Measurements from ENCODE around the gene KHK.
A peak's percentile ranks its signal among the peaks of the same experiment; 100 is the strongest.

Gene KHK

GRCh38 chr2:27126252-27126710, 39.7 kb downstream of the KHK start:
- DNase-seq = no peak

GRCh38 chr2:27127883-27128667, 41.5 kb downstream of the KHK start:
- DNase-seq = no peak

- DNase-seq = no peak
These were observed 42.3 kb downstream of the KHK start for GRCh38 chr2:27128668-27129571.

GRCh38 chr2:27130396-27130795, 43.8 kb downstream of the KHK start:
- DNase-seq = no peak

GRCh38 chr2:27131429-27131828, 44.9 kb downstream of the KHK start:
- no peak for DNase-seq

GRCh38 chr2:27133195-27133875, 46.8 kb downstream of the KHK start:
- peak in 1 of 58 donors; percentile 15 for DNase-seq

- peak; percentile 75 to 97 (median 93) for DNase-seq
These were observed 47.6 kb downstream of the KHK start, which contains the start of gene PREB for GRCh38 chr2:27133905-27134780. TSS of gene PREB (minus strand) at chr2:27134636. CDS start at chr2:27134421, 215 bp downstream.

GRCh38 chr2:27134781-27135477, 48.4 kb downstream of the KHK start:
- no peak for DNase-seq

GRCh38 chr2:27135478-27135955, 48.9 kb downstream of the KHK start:
- no peak for DNase-seq

- DNase-seq = no peak
These were observed 50.2 kb downstream of the KHK start for GRCh38 chr2:27136751-27137150.

GRCh38 chr2:27137322-27137935, 50.9 kb downstream of the KHK start:
- no peak for DNase-seq

GRCh38 chr2:27138111-27138510, 51.5 kb downstream of the KHK start:
- no peak for DNase-seq

GRCh38 chr2:27139310-27139709, 52.7 kb downstream of the KHK start, which contains the start of gene PRR30:
TSS of gene PRR30 (minus strand) at chr2:27139410. CDS start at chr2:27138329, 1,081 bp downstream.
- DNase-seq = no peak

- DNase-seq = no peak
These were observed 56.7 kb downstream of the KHK start for GRCh38 chr2:27143285-27143684.

GRCh38 chr2:27145682-27146081, 59.1 kb downstream of the KHK start:
- no peak for DNase-seq

GRCh38 chr2:27147935-27148334, 61.4 kb downstream of the KHK start:
- DNase-seq = no peak

- no peak for DNase-seq
These were observed 62.3 kb downstream of the KHK start, which contains the start of gene TCF23 for GRCh38 chr2:27148801-27149439. TSS of gene TCF23 (plus strand) at chr2:27149004. CDS start at chr2:27149134, 130 bp downstream.

Data from anterior cingulate cortex (tissue), 58 donors.